Gastrocnemius medialis (tissue), 4 donors: Measurements from ENCODE around the gene TPK1. TPM values are rescaled to one million over a fixed set of nuclear protein-coding genes. Genes with fewer than 3 reads are reported as not detected.

Experiments used
- ATAC-seq, 2 donors: fragments of 150-250 bp; one replicate each; pipeline ENCODE4 v1.9.1; 2016
- DNase-seq, 2 donors: peaks; one replicate each; pipeline ENCODE4 v3.0.0-alpha.2; 2019
- H3K27ac ChIP-seq, 4 donors: fragments of 200-600 bp; sonication (generic); 1 replicate in 1 of 4; 2 replicates in 3 of 4; pipeline ENCODE4 v1.5.1; 2016 to 2018; ENCODE audit warnings: mild to moderate bottlenecking in 2 of 4, moderate library complexity in 1 of 4
- H3K27me3 ChIP-seq, 3 donors: fragments of 200-600 bp; sonication (generic) in 2 of 3; 1 replicate in 1 of 3; 2 replicates in 2 of 3; pipeline versions ENCODE4 v1.5.1 to v1.6.0; 2016 to 2019; ENCODE audit warnings: mild to moderate bottlenecking in 1 of 3, moderate library complexity in 1 of 3
- H3K36me3 ChIP-seq, 2 donors: fragments of 200-600 bp; sonication (generic) in 1 of 2; one replicate each; pipeline ENCODE4 v1.5.1; 2017 to 2018
- H3K4me1 ChIP-seq, 2 donors: fragments of 200-600 bp; sonication (generic) in 1 of 2; one replicate each; pipeline ENCODE4 v1.5.1; 2016 to 2017; ENCODE audit warnings: mild to moderate bottlenecking in 2 of 2
- H3K4me3 ChIP-seq, 4 donors: fragments of 200-600 bp; sonication (generic) in 3 of 4; 1 replicate in 1 of 4; 2 replicates in 3 of 4; pipeline ENCODE4 v1.5.1; 2016 to 2019; ENCODE audit warnings: mild to moderate bottlenecking in 2 of 4
- H3K9me3 ChIP-seq, 3 donors: fragments of 200-600 bp; sonication (generic) in 2 of 3; 1 replicate in 1 of 3; 2 replicates in 2 of 3; pipeline ENCODE4 v1.5.1; 2016 to 2019
- POLR2A ChIP-seq, 2 donors: fragments of 450-650 bp; IDR thresholded peaks; one replicate each; pipeline ENCODE4 v1.6.1; 2017; ENCODE audit warnings: antibody characterized with exemption in 2 of 2, mild to moderate bottlenecking in 2 of 2, moderate library complexity in 2 of 2
- in situ Hi-C, 4 donors: fragments of 200-750 bp; cut with MboI; loops; one replicate each; pipeline versions ENCODE4 v1.15.0 to v1.8.0; 2017; ENCODE audit warnings: low sequenced_read_pairs in 4 of 4
- intact Hi-C: fragments of 100-400 bp; cut with DNase I; formaldehyde crosslinking; loops from one replicate; pipeline ENCODE4 v1.15.1; 2023; ENCODE audit warnings: low total_unique reads
- total RNA-seq, 4 donors: library from RNA; depleted of rRNA; stranded (reverse); fragments of >200 nt; gene quantifications; one replicate each; pipeline versions ENCODE4 v1.1.0 to v1.2.3, GENCODE V29; 2016
- TF ChIP-seq, protein P1 (sequence below), 5 experiments: fragments of 450-650 bp in 3 of 5; fragments of 200-600 bp in 2 of 5; sonication (generic) in 2 of 5; IDR thresholded peaks in 4 of 5; conservative IDR thresholded peaks in 1 of 5; 1 replicate in 4 of 5; 2 replicates in 1 of 5; pipeline ENCODE4 v1.5.1; 2016 to 2019; ENCODE audit warnings: antibody characterized with exemption in 5 of 5, mild to moderate bottlenecking in 3 of 5, moderate library complexity in 3 of 5

The TPK1 gene
- total RNA-seq, 4 donors from 2014 or later: 2.0 to 6.9 (median 2.7) TPM

DNA sequence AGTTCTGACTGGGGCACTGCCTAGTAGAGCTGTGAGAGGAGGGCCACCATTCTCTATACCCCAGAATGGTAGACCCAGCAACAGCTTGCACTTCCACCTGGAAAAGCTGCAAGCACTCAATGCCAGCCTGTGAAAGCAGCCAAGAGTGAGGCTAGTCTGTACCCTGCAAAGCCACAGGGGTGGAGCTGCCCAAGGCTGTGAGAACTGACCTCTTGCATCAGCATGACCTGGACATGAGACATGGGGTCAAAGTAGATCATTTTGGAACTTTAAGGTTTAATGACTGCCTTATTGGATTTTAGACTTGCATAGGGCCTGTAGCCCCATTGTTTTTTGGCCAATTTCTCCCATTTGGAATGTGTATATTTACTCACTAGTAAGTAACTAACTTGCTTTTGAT, 206.3 kb downstream of the TPK1 start:
- intact Hi-C loops: no loop called here
- H3K27ac ChIP-seq: no peak overlapping the region
- H3K4me3 ChIP-seq: no peak overlapping the region
- DNase-seq: no peak
- H3K9me3 ChIP-seq: no peaks in the 10 kb centered on the region
- in situ Hi-C loops: no loop called here
- H3K27me3 ChIP-seq: no peaks in the 10 kb centered on the region
- no peaks in the 10 kb centered on the region for H3K36me3 ChIP-seq
- TF ChIP-seq, protein P1, sequence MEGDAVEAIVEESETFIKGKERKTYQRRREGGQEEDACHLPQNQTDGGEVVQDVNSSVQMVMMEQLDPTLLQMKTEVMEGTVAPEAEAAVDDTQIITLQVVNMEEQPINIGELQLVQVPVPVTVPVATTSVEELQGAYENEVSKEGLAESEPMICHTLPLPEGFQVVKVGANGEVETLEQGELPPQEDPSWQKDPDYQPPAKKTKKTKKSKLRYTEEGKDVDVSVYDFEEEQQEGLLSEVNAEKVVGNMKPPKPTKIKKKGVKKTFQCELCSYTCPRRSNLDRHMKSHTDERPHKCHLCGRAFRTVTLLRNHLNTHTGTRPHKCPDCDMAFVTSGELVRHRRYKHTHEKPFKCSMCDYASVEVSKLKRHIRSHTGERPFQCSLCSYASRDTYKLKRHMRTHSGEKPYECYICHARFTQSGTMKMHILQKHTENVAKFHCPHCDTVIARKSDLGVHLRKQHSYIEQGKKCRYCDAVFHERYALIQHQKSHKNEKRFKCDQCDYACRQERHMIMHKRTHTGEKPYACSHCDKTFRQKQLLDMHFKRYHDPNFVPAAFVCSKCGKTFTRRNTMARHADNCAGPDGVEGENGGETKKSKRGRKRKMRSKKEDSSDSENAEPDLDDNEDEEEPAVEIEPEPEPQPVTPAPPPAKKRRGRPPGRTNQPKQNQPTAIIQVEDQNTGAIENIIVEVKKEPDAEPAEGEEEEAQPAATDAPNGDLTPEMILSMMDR (IDR thresholded peaks at IDR 0.05 in 4 of 5, conservative IDR thresholded peaks at IDR 0.05 in 1 of 5): no peak
- no peak for TF ChIP-seq POLR2A (IDR thresholded peaks at IDR 0.05)
- no peaks in the 10 kb centered on the region for H3K4me1 ChIP-seq
- no peak for ATAC-seq

GRCh38 chr7:144629011-144629410, 206.8 kb downstream of the TPK1 start:
- ATAC-seq: no peak
- Histone ChIP-seq H3K4me3 (no peak overlapping the region), H3K9me3 (no peaks in the 10 kb centered on the region), H3K4me1 (no peaks in the 10 kb centered on the region), H3K27me3 (no peaks in the 10 kb centered on the region), H3K36me3 (no peaks in the 10 kb centered on the region), H3K27ac (no peak overlapping the region)
- TF ChIP-seq POLR2A (IDR thresholded peaks at IDR 0.05): no peak
- TF ChIP-seq, protein P1 (IDR thresholded peaks at IDR 0.05 in 4 of 5, conservative IDR thresholded peaks at IDR 0.05 in 1 of 5): no peak
- DNase-seq: no peak
- intact Hi-C loops: no loop called here
- in situ Hi-C loops: no loop called here

DNA sequence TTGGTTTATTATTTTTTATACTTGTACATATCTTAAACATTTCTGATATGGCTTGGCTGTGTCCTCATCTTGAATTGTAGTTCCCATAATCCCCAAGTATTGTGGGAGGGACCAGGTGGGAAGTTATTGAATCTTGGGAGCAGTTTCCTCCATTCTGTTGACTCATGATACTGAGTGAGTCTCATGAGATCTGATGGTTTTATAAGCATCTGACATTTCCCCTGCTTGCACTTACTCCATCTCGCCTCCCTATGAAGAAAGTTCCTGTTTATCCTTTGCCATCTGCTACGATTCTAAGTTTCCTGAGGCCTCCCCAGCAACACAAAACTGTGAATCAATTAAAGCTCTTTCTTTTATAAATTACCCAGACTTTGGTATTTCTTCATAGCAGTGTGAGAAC, 207.7 kb downstream of the TPK1 start:
- H3K27ac ChIP-seq: no peak overlapping the region
- no peaks in the 10 kb centered on the region for H3K36me3 ChIP-seq
- intact Hi-C loops (no loop called here), in situ Hi-C loops (no loop called here)
- H3K9me3 ChIP-seq: no peaks in the 10 kb centered on the region
- no peaks in the 10 kb centered on the region for H3K27me3 ChIP-seq
- DNase-seq: no peak
- no peak for TF ChIP-seq POLR2A (IDR thresholded peaks at IDR 0.05)
- TF ChIP-seq, protein P1 (IDR thresholded peaks at IDR 0.05 in 4 of 5, conservative IDR thresholded peaks at IDR 0.05 in 1 of 5): no peak
- no peak overlapping the region for H3K4me3 ChIP-seq
- H3K4me1 ChIP-seq: no peaks in the 10 kb centered on the region
- no peak for ATAC-seq

- intact Hi-C loops (no loop called here), in situ Hi-C loops (no loop called here)
- H3K4me3 ChIP-seq: no peak overlapping the region
- TF ChIP-seq, protein P1 (IDR thresholded peaks at IDR 0.05 in 4 of 5, conservative IDR thresholded peaks at IDR 0.05 in 1 of 5): no peak
- TF ChIP-seq POLR2A (IDR thresholded peaks at IDR 0.05): no peak
- H3K36me3 ChIP-seq: no peaks in the 10 kb centered on the region
- no peak overlapping the region for H3K27ac ChIP-seq
- no peaks in the 10 kb centered on the region for H3K27me3 ChIP-seq
- DNase-seq: no peak
- no peak for ATAC-seq
- no peaks in the 10 kb centered on the region for H3K4me1 ChIP-seq
- H3K9me3 ChIP-seq: no peaks in the 10 kb centered on the region
These were observed 213.1 kb downstream of the TPK1 start for GRCh38 chr7:144622745-144623144.

GRCh38 chr7:144606261-144606660, 229.6 kb downstream of the TPK1 start:
- no peak overlapping the region for H3K4me3 ChIP-seq
- H3K27ac ChIP-seq: no peak overlapping the region
- H3K36me3 ChIP-seq: no peaks in the 10 kb centered on the region
- intact Hi-C loops: no loop called here
- no peaks in the 10 kb centered on the region for H3K9me3 ChIP-seq
- TF ChIP-seq POLR2A (IDR thresholded peaks at IDR 0.05): no peak
- TF ChIP-seq, protein P1 (IDR thresholded peaks at IDR 0.05 in 4 of 5, conservative IDR thresholded peaks at IDR 0.05 in 1 of 5): no peak
- in situ Hi-C loops: no loop called here
- no peaks in the 10 kb centered on the region for H3K4me1 ChIP-seq
- H3K27me3 ChIP-seq: no peaks in the 10 kb centered on the region
- DNase-seq: no peak
- no peak for ATAC-seq
